WTC11 (cell line): Measurements from ENCODE around the gene YTHDF1.

ENCODE experiments used
- CREB1 ChIP-seq: sonication (generic); formaldehyde crosslinking; IDR thresholded peaks from 2 replicates; pipeline ENCODE4 v1.8.0; 2023; ENCODE audit warnings: mild to moderate bottlenecking, missing genetic modification reagents
- ESRRA ChIP-seq: sonication (generic); formaldehyde crosslinking; IDR thresholded peaks from 2 replicates; pipeline ENCODE4 v1.8.1; 2022; ENCODE audit warnings: mild to moderate bottlenecking, missing genetic modification reagents, borderline replicate concordance
- GABPB1 ChIP-seq: sonication (generic); formaldehyde crosslinking; IDR thresholded peaks from 2 replicates; pipeline ENCODE4 v1.8.1; 2023; ENCODE audit warnings: mild to moderate bottlenecking, missing genetic modification reagents
- HMGA2 ChIP-seq: fragments of 250-450 bp; sonication (Bioruptor Pico); IDR thresholded peaks from 2 replicates; pipeline ENCODE4 v1.4.0; 2021; ENCODE audit warnings: mild to moderate bottlenecking, moderate library complexity
- JUN ChIP-seq: sonication (generic); formaldehyde crosslinking; IDR thresholded peaks from 2 replicates; pipeline ENCODE4 v1.8.0; 2023; ENCODE audit warnings: mild to moderate bottlenecking, missing genetic modification reagents
- PRDM15 ChIP-seq: sonication (generic); formaldehyde crosslinking; IDR thresholded peaks from 2 replicates; pipeline ENCODE4 v1.8.0; 2022; ENCODE audit warnings: missing genetic modification reagents
- ZBTB21 ChIP-seq: sonication (generic); formaldehyde crosslinking; IDR thresholded peaks from 2 replicates; pipeline ENCODE4 v1.8.1; 2023; ENCODE audit warnings: mild to moderate bottlenecking, missing genetic modification reagents, borderline replicate concordance
- ZNF532 ChIP-seq: fragments of 250-450 bp; sonication (Bioruptor Pico); IDR thresholded peaks from 2 replicates; pipeline ENCODE4 v1.9.0; 2021; ENCODE audit warnings: mild to moderate bottlenecking, borderline replicate concordance
- TF ChIP-seq, protein P1 (sequence below): sonication (generic); formaldehyde crosslinking; IDR thresholded peaks from 2 replicates; pipeline ENCODE4 v1.8.0; 2022; ENCODE audit warnings: mild to moderate bottlenecking, missing genetic modification reagents
- TF ChIP-seq, protein P2 (sequence below): fragments of 200-600 bp; IDR thresholded peaks from 2 replicates; pipeline ENCODE4 v1.8.0; 2022; ENCODE audit warnings: antibody characterized with exemption
- TF ChIP-seq, protein P3 (sequence below): fragments of 250-450 bp; sonication (Bioruptor Pico); IDR thresholded peaks from 2 replicates; pipeline ENCODE4 v1.9.0; 2021; ENCODE audit warnings: moderate library complexity, mild to moderate bottlenecking, inconsistent platforms, borderline replicate concordance
- TF ChIP-seq, protein P4 (sequence below): sonication (generic); formaldehyde crosslinking; conservative IDR thresholded peaks from 2 replicates; pipeline ENCODE4 v1.8.1; 2022; ENCODE audit warnings: mild to moderate bottlenecking, missing genetic modification reagents
- TF ChIP-seq, protein P5 (sequence below): sonication (generic); formaldehyde crosslinking; IDR thresholded peaks from 2 replicates; pipeline ENCODE4 v1.8.1; 2022; ENCODE audit warnings: mild to moderate bottlenecking, moderate library complexity, missing genetic modification reagents

- TF ChIP-seq, protein P1, sequence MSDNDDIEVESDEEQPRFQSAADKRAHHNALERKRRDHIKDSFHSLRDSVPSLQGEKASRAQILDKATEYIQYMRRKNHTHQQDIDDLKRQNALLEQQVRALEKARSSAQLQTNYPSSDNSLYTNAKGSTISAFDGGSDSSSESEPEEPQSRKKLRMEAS (CRISPR knock-in tag), result no peak
- TF ChIP-seq ZNF532 (CRISPR knock-in tag), result no peak
- no peak for TF ChIP-seq GABPB1 (CRISPR knock-in tag)
- TF ChIP-seq, protein P2, sequence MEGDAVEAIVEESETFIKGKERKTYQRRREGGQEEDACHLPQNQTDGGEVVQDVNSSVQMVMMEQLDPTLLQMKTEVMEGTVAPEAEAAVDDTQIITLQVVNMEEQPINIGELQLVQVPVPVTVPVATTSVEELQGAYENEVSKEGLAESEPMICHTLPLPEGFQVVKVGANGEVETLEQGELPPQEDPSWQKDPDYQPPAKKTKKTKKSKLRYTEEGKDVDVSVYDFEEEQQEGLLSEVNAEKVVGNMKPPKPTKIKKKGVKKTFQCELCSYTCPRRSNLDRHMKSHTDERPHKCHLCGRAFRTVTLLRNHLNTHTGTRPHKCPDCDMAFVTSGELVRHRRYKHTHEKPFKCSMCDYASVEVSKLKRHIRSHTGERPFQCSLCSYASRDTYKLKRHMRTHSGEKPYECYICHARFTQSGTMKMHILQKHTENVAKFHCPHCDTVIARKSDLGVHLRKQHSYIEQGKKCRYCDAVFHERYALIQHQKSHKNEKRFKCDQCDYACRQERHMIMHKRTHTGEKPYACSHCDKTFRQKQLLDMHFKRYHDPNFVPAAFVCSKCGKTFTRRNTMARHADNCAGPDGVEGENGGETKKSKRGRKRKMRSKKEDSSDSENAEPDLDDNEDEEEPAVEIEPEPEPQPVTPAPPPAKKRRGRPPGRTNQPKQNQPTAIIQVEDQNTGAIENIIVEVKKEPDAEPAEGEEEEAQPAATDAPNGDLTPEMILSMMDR, result no peak
- no peak for TF ChIP-seq HMGA2 (CRISPR knock-in tag)
- no peak for TF ChIP-seq PRDM15 (CRISPR knock-in tag)
- TF ChIP-seq, protein P3, sequence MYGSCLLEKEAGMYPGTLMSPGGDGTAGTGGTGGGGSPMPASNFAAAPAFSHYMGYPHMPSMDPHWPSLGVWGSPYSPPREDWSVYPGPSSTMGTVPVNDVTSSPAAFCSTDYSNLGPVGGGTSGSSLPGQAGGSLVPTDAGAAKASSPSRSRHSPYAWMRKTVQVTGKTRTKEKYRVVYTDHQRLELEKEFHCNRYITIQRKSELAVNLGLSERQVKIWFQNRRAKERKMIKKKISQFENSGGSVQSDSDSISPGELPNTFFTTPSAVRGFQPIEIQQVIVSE (CRISPR knock-in tag), result no peak
- no peak for TF ChIP-seq ESRRA (CRISPR knock-in tag)
- TF ChIP-seq ZBTB21 (CRISPR knock-in tag), result no peak
- TF ChIP-seq, protein P4, sequence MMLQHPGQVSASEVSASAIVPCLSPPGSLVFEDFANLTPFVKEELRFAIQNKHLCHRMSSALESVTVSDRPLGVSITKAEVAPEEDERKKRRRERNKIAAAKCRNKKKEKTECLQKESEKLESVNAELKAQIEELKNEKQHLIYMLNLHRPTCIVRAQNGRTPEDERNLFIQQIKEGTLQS (CRISPR knock-in tag), result no peak
- TF ChIP-seq JUN (CRISPR knock-in tag), result no peak
- TF ChIP-seq, protein P5, sequence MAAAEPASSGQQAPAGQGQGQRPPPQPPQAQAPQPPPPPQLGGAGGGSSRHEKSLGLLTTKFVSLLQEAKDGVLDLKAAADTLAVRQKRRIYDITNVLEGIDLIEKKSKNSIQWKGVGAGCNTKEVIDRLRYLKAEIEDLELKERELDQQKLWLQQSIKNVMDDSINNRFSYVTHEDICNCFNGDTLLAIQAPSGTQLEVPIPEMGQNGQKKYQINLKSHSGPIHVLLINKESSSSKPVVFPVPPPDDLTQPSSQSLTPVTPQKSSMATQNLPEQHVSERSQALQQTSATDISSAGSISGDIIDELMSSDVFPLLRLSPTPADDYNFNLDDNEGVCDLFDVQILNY (CRISPR knock-in tag), result no peak
- TF ChIP-seq CREB1 (CRISPR knock-in tag), result no peak
Measured at GRCh38 chr20:63161176-63161651, 54.7 kb downstream of the YTHDF1 start.
